ENCODE data around the gene CDK8.
"Not testable (repeated sequence)": the region's sequence is repeated elsewhere in the genome, so short reads cannot be mapped to it uniquely, and the experiment has no call there.

CDK8 gene

DNA sequence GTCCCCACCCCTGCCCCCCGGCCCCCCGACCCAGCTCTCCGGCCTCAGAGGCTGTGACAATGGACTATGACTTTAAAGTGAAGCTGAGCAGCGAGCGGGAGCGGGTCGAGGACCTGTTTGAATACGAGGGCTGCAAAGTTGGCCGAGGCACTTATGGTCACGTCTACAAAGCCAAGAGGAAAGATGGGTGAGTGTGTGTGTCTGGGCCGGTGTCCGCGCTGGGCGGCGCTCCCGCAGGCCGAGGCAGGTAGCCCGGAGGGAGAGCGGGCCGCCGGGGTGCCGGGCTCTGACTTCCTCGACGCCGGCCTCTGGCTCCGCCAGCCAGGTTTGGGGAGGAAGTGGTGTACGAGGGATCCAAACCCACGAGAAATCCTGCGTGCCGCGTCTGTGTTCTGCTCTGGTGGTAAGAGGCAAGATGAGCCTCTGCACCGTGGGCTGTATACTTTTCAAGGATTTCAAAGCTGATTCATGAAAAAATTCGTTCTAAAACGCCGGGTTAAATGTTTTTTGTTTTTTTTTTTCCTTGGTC lies 718 bp downstream of the CDK8 start:
- no peak for DNase-seq

DNA sequence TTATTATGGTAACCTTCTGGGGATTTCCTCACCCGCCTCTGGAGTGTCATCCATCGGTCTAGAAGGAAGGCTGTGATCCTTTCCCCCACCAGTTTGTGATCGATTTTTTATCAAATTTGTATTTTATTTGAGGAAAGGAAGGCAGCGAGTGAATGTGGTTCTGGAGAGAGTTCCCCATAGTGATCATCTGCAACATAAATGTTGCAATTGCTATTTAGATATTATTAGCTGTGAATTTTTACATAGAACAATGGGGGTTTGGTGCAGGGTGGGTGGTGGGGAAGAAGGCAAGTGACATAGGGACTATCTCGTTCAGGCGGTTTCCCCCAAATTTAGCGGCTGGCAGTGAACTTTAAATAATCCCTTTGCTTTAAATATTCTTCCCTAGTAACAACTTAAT lies 1.2 kb downstream of the CDK8 start:
- no peak for DNase-seq

DNA sequence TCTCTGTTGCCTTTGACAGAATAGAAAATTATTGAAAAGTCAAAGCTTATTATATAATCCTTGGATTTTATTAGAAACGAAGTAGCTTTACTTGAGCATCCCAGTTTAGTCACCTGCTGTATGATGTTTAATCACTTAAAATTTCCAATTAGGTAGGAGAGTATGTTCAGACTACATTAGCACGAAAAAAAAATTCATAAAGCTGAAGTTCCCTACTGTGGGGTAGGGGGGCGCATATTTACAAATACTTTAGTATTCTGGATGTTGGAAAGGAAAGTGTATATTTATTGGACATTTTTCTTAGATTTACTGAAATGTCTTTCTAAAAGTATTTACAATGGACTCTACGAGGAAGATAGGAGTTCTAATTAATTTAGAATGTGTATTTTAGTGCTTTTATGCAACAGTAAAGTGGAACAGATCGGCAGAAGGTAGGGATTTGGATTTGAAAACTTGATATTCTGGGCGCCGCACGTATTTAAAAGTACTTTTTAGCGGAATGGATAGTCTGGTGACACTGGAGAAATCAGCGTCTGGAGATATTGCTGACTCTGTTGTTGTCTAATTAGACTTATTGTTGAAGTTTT lies 1.9 kb downstream of the CDK8 start:
- no peak for DNase-seq

DNA sequence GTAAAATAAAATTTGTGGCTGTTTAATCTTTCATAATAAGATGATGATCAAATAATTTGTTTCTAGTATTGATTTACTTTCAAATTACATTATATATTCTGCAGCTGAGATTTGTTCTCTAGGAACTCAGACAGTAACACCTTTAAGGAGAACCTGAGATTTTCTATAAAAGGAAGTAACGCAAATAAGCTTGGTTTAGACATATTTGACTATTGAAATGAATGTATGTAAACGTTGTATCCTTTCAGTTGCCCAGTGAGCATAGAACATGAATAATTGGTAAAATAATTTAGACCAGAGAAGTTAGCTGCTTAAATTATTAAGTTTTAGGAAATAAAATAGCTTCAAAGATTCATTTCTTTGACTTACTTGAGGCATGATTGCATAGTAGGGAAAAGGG lies 3.1 kb downstream of the CDK8 start:
- DNase-seq = no peak

DNA sequence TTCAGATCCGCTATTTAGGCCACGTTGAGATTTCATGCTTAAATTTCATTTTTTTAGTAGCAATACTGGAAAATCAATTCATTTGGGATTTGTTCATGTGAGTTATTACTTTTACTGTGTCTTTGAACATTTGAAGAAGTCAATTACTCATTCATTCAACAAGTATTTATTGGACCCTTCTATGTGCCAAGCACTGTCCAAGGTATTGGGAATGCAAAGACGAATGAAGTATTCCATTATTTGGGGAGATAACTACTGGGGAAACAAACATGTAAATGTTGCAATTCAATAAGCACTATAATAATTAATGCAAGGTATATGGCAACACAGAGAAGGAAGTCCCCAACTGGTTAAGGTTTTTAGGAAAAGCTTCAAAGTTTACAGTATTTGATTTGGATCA lies 5.7 kb downstream of the CDK8 start:
- no peak for DNase-seq

DNA sequence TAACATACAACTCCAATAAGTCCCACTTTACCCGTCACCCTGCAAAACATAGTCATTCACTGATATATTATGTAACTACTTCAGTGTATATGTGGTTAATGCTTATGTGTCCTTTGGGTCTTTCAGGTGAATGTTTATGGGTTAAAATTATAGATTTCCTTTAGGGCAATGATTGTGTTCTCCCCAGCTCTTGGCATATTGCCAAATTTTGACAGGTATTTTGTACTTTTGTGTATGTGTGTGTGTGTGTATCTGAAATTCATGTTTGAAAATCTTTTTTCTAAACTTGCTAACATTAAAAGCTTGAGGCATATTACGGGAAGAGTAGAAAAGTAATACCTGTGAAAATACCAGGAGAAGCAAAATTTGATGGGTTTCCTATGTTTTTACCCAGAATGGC lies 8.2 kb downstream of the CDK8 start:
- no peak for DNase-seq

DNA sequence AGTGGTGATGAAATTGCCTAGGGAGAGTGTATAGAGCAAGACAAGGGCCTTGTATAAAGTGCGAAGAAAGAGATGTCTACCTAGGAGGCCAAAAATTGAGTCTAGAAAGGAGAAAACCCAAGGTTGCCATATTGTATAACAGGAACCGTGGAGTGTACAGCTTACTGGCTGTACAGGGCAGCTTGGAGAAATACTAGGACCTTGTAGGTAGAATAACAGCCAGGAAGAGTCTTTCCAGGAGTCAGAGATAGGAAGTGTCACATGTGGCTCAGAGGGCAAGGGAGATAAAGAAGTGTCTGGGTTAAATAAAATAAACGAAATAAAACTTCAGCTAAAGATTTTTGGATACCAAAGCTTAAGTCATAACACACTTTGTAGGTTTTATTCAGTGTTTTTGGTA lies 12.4 kb downstream of the CDK8 start:
- DNase-seq = no peak

DNA sequence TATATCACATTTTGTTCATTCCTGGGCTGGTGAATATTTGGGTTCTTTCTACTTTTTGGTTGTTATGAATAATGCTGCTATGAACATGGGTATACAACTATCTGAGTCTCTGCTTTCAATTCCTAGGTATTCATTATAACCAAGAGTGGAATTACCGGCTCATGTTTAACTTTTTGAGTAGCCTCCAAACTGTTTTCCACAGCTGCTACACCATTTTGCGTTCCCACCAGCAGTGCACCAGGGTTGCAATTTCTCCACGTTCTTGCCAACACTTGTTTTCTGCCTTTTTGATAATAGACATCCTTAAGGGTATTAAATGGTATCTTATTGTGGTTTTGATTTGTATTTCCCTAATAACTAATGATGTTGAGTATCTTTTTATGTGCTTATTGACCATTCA lies 16.8 kb downstream of the CDK8 start:
- DNase-seq = no peak

DNA sequence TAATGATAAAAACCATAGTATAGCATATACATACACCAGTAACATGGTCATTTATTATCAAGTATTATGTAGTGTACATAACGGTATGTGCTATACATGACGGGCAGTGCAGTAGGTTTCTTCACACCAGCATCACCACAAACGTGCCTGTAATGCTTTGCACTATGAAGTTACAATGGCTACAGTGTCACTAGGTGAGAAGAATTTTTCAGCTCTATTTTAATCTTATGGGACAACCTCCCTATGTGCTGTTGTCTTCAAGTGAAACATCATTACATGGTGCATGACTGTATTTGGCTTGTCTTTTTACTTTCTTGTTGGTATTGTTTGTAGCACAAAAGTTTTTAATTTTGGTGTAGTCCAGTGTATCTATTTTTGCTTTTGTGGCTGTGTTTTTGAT lies 18.7 kb downstream of the CDK8 start:
- DNase-seq = no peak

DNA sequence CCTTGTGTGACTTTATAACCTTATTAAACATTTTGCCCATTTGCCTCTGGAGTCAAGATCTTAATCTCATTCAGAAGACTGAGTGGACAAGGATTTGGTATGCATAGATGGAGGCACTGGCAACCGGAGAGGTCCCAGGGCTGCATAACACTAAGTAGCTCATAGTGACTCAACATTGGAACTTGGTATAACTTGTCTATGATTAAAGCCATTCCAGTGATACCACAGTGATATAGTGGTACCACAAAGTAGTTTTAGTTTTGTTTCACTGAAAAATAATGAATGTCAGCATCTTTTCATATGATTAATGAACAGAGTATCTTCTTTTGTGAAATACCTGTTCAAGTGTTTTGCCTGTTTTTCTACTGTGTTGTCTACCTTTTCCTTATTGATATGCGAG lies 26.4 kb downstream of the CDK8 start:
- no peak for DNase-seq

DNA sequence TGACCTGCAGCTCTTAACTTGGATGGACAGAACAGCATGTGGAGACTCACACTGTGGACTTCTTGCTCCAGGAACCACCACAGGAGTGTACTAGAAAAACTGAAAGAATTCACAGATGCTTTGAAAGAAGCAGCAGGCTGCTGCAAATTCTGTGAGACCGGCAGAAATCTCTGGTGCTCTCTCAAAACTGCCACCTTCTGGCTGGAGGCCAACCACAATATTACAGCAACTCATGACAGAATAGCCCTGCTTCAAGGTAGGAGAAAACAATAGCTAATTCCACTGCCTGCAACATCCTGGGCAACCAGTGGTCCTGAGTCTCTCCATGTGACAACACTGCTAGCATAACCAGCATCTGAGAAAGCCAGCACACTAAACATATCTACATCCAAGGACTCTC lies 26.9 kb downstream of the CDK8 start:
- no peak for DNase-seq

DNA sequence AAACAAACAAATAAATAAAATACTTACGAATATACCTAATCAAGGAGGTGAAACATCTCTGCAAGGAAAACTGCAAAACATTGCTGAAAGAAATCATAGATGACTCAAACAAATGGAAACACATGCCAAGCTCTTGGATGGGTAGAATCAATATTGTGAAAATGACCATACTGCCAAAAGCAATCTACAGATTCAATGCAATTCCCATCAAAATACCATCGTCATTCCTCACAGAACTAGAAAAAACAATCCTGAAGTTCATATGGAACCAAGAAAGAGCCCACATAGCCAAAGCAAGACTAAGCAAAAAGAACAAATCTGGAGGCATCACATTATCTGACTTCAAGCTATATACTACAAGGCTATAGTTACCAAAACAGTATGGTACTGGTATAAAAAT lies 32.0 kb downstream of the CDK8 start:
- not testable (repeated sequence) for DNase-seq

DNA sequence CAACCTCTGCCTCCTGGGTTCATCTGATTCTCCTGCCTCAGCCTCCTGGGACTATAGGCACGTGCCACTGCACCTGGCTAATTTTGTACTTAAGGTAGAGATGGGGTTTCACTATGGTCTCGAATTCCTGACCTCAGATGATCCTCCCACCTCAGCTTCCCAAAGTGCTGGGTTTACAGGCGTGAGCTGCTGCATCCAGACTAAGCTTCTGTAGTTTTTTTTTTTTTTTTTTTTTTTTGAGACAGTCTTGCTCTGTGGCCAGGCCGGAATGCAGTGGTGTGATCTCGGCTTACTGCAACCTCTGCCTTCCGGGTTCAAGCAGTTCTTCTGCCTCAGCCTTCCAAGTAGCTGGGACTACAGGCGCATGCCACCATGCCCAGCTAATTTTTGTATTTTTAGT lies 34.9 kb downstream of the CDK8 start:
- not testable (repeated sequence) for DNase-seq

DNA sequence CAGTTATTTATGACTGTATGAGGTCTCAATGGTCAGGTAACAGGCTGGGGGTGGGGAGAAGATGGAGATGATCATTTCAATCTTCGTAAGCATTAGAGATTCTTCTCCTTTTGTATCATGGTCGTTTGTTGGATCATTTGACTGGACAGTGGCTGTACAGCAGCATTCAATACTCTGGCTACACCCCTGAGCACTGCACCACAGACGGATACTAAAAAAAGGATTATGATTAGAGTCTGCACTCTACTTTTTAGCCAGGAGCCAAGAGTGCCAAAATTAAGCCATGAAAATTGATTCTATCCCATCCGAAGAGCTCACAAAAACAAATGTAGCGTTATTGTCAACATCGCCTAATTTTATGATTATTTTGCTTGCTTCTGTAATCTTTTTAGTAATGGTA lies 41.9 kb downstream of the CDK8 start:
- no peak for DNase-seq

DNA sequence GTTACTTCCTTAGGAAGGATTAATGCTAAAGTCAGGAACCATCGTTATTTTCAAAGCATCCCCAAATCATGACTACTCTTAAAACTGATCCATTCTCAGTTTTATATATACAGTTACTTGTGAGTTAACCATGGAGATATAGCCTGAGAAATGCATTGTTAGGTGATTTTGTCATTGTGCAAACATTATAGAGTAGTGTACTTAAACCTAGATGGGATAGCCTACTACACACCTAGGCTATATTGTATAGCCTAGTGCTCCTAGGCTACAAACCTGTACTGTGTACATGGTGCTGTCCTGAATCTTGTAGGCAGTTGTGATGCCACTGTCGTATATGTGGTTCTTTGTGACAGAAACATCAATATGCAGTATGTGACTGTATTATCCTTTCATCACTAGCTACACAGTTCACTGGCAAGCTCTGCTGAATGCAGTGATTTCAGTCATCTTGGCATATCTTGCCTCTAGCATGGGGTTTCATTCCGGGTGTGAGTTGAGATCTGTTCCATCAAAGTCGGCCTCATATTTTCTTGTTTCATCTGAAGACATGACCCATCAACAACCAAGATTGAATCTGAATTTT lies 45.3 kb downstream of the CDK8 start:
- no peak for DNase-seq

DNA sequence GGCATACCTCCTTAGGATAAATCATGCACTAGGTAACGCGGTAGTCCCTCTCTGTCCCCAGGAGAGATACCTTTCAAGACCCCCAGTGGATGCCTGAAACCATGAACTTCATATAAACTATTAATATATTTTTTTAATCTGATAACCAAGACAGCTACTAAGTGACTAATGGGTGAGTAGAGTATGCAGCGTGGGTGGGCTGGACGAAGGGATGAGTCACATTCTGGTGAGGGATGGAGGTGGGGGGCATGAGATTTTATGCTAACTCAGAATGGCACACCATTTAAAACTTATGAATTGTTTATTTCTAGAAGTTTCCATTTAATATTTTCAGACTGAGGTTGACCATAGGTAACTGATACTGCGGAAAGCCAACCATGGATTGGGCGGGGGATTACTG lies 46.2 kb downstream of the CDK8 start:
- DNase-seq = no peak

DNA sequence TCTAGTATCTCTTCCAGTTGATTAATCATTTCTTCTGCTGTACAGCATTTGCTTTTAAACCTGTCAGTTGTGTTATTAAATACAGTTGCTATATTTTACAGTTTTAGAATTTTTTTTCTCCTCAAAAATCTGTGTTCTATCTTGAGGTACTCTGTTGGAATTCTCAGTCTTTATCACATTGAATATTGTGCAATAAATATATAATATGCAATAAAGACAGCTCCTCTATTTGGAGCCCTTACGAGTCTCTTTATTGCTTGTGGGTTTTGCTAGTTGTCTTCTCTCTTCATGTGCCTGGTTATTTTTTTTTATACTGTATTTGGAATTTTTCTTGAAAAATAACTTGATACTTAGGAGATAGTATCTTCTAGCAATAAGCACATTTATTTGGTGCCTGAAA lies 51.7 kb downstream of the CDK8 start:
- DNase-seq = no peak

DNA sequence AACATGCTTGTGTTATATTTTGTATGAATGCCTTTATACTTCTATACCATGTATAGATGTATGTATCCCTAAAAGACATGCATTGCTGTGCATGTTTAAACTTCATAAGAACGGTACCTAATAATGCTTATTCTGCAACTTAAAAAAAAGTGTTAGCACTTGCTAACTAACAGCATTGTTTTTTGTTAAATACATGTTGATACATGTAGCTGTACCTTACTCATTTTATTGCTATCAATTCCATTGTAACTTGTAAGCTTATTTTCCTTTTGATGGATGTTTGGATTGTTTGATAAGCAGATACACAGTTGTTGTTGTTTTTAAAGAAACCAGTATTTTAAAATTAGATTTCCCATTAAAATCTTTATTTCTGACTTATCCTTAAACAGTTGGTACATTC lies 53.8 kb downstream of the CDK8 start:
- DNase-seq = no peak

DNA sequence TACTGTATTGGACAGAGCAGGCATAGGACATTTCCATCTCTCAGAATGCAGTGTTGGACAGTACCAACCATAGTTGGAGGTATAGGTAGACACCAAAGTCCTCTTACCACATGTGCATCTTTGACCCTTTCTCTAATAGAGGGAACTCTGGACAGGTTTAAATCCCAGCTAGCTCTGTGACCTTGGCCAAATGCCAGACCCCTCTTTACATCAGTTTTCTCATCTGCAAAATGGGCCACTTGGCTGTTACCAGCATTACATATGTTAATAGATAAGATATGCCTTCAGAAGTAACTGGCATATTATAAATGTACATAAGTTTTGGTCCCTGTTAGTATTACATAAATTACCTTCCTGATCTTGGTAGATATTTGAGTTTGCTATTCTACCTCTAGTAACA lies 54.3 kb downstream of the CDK8 start:
- no peak for DNase-seq

DNA sequence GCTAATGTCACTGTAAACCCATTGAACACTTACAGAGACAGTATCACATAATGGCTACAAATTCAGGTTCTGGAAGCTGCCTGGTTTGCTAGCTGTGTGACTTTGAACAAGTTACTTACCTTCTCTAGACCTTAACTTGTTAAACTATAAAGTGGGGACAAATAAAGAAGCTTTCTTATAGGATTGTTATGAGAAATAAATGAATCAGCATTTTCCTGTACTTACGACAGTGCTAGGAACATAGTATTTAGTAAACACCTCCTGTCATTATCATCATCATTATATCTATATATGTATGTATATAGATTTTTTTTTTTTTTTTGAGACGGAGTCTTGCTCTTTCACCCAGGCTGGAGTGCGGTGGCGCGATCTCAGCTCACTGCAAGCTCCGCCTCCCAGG lies 54.9 kb downstream of the CDK8 start:
- DNase-seq = no peak

DNA sequence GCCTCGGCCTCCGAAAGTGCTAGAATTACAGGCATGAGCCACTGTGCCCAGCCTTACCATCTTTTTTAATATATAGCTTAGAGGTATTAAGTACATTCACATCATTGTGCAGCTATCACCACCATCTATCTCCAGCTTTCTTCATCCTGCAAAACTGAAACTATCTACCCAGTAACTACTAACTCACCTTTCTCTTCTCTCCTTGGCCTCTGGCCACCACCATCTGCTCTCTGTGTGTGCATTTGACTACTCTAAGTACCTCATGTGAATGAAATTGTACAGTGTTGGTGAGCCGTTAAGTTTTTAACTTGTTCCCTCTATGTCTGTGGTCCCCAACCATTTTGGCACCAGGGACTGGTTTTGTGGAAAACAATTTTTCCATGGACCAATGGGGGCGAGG lies 56.1 kb downstream of the CDK8 start:
- DNase-seq = no peak

DNA sequence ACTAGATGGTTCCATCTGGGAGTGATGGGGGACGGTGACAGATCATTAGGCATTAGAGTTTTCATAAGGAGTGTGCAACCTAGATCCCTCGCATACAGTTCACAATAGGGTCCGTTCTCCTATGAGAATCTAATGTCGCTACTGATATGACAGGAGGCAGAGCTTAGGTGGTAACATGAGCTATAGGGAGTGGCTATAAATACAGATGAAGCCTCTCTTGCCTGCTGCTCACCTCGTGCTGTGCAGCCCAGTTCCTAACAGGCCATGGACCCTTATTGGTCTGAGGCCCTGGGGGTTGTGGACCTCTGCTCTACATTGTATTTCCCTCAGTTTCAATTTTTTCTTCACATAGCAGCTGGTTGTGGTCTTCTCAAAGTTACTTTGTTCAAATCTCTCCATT lies 56.5 kb downstream of the CDK8 start:
- no peak for DNase-seq

DNA sequence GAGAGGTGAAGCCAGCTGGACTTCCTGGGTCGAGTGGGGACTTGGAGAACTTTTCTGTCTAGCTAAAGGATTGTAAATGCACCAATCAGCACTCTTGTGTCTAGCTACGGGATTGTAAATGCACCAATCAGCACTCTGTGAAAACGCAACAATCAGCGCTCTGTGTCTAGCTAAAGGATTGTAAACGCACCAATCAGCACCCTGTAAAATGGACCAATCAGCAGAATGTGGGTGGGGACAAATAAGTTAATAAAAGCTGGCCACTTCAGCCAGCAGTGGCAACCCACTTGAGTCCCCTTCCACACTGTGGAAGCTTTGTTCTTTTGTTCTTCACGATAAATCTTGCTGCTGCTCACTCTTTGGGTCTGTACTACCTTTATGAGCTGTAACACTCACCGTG lies 58.1 kb downstream of the CDK8 start:
- DNase-seq = not testable (repeated sequence)

DNA sequence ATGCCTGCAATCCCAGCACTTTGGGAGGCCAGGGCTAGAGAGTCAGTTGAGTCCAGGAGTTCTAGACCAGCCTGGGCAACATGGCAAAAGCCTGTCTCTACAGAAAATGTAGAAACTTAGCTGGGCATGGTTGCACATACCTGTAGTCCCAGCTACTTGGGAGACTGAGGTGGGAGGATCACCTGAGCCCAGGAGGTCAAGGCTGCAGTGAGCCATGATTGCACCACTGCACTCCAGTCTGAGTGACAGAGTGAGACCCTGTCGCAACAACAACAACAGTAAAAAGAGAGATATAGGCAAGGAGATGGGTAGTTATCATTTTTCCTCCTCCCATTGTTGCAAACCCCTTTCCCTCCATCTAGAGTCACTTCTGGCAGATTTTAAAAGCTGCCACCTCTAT lies 62.2 kb downstream of the CDK8 start:
- not testable (repeated sequence) for DNase-seq

DNA sequence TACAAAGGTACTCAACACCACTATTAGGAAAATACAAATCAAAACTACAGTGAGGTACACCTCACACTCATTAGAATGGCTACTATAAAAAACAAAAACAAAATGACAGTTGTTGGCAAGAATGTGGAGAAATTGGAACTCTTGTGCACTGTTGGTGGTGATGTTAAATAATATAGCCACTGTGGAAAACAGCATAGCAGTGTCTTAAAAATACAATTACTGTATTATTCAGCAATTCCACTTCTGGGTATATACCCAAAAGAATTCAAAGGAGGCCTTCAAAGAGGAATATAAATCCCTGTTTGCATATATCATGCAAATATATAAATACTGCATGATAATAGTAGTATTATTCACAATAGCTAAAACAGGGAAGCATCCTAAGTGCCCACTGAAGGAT lies 66.8 kb downstream of the CDK8 start:
- DNase-seq = no peak

Measured in NCI-H774 (cell line).